H9 (cell line): Measurements from ENCODE around the gene ANO3. TPM values are rescaled to one million over a fixed set of nuclear protein-coding genes. Genes with fewer than 3 reads are reported as not detected.

Experiments
- DNase-seq: peaks from one replicate; pipeline ENCODE4 v3.0.0-alpha.2; 2017
- H2AFZ ChIP-seq: one replicate; pipeline ENCODE4 v1.6.1; 2013; ENCODE audit warnings: mild to moderate bottlenecking, low read length, control low read depth, moderate library complexity
- H2AK5ac ChIP-seq: 2 replicates; pipeline ENCODE4 v1.6.1; 2013; ENCODE audit warnings: low read length, control low read depth, mixed read lengths; ENCODE audit not compliant: insufficient read length
- H2BK120ac ChIP-seq: one replicate; pipeline ENCODE4 v1.6.1; 2013; ENCODE audit warnings: low read depth, mild to moderate bottlenecking, low read length, control low read depth, inconsistent platforms; ENCODE audit not compliant: poor library complexity, severe bottlenecking
- H2BK12ac ChIP-seq: 2 replicates; pipeline ENCODE4 v1.6.1; 2013; ENCODE audit warnings: low read length, control low read depth, mixed read lengths, low read depth; ENCODE audit not compliant: insufficient read length
- H2BK15ac ChIP-seq: 2 replicates; pipeline ENCODE4 v1.6.1; 2013; ENCODE audit warnings: low read depth, low read length, control low read depth
- H2BK20ac ChIP-seq: one replicate; pipeline ENCODE4 v1.6.1; 2013; ENCODE audit warnings: low read depth, mild to moderate bottlenecking, low read length, control low read depth, inconsistent platforms; ENCODE audit not compliant: poor library complexity, severe bottlenecking
- H2BK5ac ChIP-seq: 2 replicates; pipeline ENCODE4 v1.6.1; 2013; ENCODE audit warnings: low read length, control low read depth, mixed read lengths; ENCODE audit not compliant: insufficient read length
- H3K14ac ChIP-seq: 2 replicates; pipeline ENCODE4 v1.6.1; 2013; ENCODE audit warnings: low read length, control low read depth; ENCODE audit not compliant: insufficient read depth
- H3K18ac ChIP-seq: 2 replicates; pipeline ENCODE4 v1.6.1; 2013; ENCODE audit warnings: low read depth, mild to moderate bottlenecking, mixed read lengths, low read length, control low read depth; ENCODE audit not compliant: insufficient read length
- H3K23ac ChIP-seq: 2 replicates; pipeline ENCODE4 v1.6.1; 2013; ENCODE audit warnings: low read length, control low read depth, mixed read lengths, low read depth; ENCODE audit not compliant: insufficient read length
- H3K23me2 ChIP-seq: 2 replicates; pipeline ENCODE4 v1.6.1; 2013; ENCODE audit warnings: low read depth, mild to moderate bottlenecking, mixed read lengths, low read length, control low read depth; ENCODE audit not compliant: insufficient read length, poor library complexity, severe bottlenecking
- H3K27ac ChIP-seq: 2 replicates; pipeline ENCODE4 v1.5.1; 2013; ENCODE audit warnings: low read length, control low read depth, mixed read lengths, low read depth; ENCODE audit not compliant: insufficient read length
- H3K27me3 ChIP-seq: 2 replicates; pipeline ENCODE4 v1.6.1; 2013; ENCODE audit warnings: low read length, control low read depth, inconsistent platforms; ENCODE audit not compliant: insufficient read depth
- H3K4ac ChIP-seq: 2 replicates; pipeline ENCODE4 v1.6.1; 2013; ENCODE audit warnings: low read depth, mild to moderate bottlenecking, control low read depth, inconsistent platforms, low read length, moderate library complexity
- H3K4me1 ChIP-seq: 2 replicates; pipeline ENCODE4 v1.6.1; 2013; ENCODE audit warnings: low read length, control low read depth, inconsistent platforms; ENCODE audit not compliant: insufficient read depth
- H3K4me2 ChIP-seq: 2 replicates; pipeline ENCODE4 v1.6.1; 2013; ENCODE audit warnings: low read length, control low read depth, mixed read lengths; ENCODE audit not compliant: insufficient read length, insufficient read depth
- H3K56ac ChIP-seq: 2 replicates; pipeline ENCODE4 v1.6.1; 2013; ENCODE audit warnings: low read depth, mild to moderate bottlenecking, mixed read lengths, low read length, control low read depth; ENCODE audit not compliant: insufficient read length
- H3K79me1 ChIP-seq: 2 replicates; pipeline ENCODE4 v1.6.1; 2013; ENCODE audit warnings: low read depth, mild to moderate bottlenecking, moderate library complexity, low read length, control low read depth, inconsistent platforms; ENCODE audit not compliant: insufficient read depth, poor library complexity, severe bottlenecking
- H3K79me2 ChIP-seq: 2 replicates; pipeline ENCODE4 v1.6.1; 2013; ENCODE audit warnings: low read length, control low read depth, inconsistent platforms; ENCODE audit not compliant: insufficient read depth
- H3K9ac ChIP-seq: 2 replicates; pipeline ENCODE4 v1.6.1; 2013; ENCODE audit warnings: low read length, control low read depth, mixed read lengths; ENCODE audit not compliant: insufficient read length; ENCODE audit errors: extremely low read depth
- H3K9me3 ChIP-seq: one replicate; pipeline ENCODE4 v1.6.1; 2013; ENCODE audit warnings: low read depth, low read length, inconsistent platforms; ENCODE audit not compliant: control insufficient read depth
- H3T11ph ChIP-seq: one replicate; pipeline ENCODE4 v1.6.1; 2013; ENCODE audit warnings: mild to moderate bottlenecking, low read length, control low read depth, inconsistent platforms
- H4K20me1 ChIP-seq: one replicate; pipeline ENCODE4 v1.6.1; 2013; ENCODE audit not compliant: control insufficient read depth, insufficient read length, insufficient read depth
- H4K5ac ChIP-seq: 2 replicates; pipeline ENCODE4 v1.6.1; 2013; ENCODE audit warnings: low read depth, mild to moderate bottlenecking, mixed read lengths, low read length, control low read depth; ENCODE audit not compliant: insufficient read length
- H4K8ac ChIP-seq: replicated peaks from 2 replicates; pipeline ENCODE4 v1.6.1; 2013; ENCODE audit warnings: low read length, control low read depth, mixed read lengths, low read depth; ENCODE audit not compliant: insufficient read length
- H4K91ac ChIP-seq: 2 replicates; pipeline ENCODE4 v1.6.1; 2013; ENCODE audit warnings: low read depth, mild to moderate bottlenecking, moderate library complexity, mixed read lengths, low read length, control low read depth; ENCODE audit not compliant: insufficient read length
- H3K27ac Mint-ChIP-seq, 3 experiments: 2 replicates in 2 of 3; 3 replicates in 1 of 3; pipeline ENCODE4 v1.8.0; 2020 to 2021; ENCODE audit warnings: mixed read lengths in 3 of 3, mild to moderate bottlenecking in 1 of 3, moderate library complexity in 1 of 3
- H3K27me3 Mint-ChIP-seq: 2 replicates; pipeline ENCODE4 v1.8.0; 2021; ENCODE audit warnings: low read depth, mild to moderate bottlenecking, moderate library complexity, mixed read lengths
- H3K36me3 Mint-ChIP-seq, 3 experiments: 2 replicates in 2 of 3; 3 replicates in 1 of 3; pipeline ENCODE4 v1.8.0; 2020 to 2021; ENCODE audit warnings: low read depth in 3 of 3, mixed read lengths in 3 of 3; ENCODE audit not compliant: insufficient read depth in 1 of 3
- H3K4me1 Mint-ChIP-seq, 2 experiments: 2 replicates each; pipeline ENCODE4 v1.8.0; 2020; ENCODE audit warnings: mixed read lengths in 2 of 2
- H3K4me3 Mint-ChIP-seq, 2 experiments: 2 replicates in 1 of 2; 3 replicates in 1 of 2; pipeline ENCODE4 v1.8.0; 2020 to 2021; ENCODE audit warnings: mild to moderate bottlenecking in 2 of 2, mixed read lengths in 2 of 2, moderate library complexity in 1 of 2
- H3K9me3 Mint-ChIP-seq, 2 experiments: 2 replicates in 1 of 2; 3 replicates in 1 of 2; pipeline ENCODE4 v1.8.0; 2020; ENCODE audit warnings: mild to moderate bottlenecking in 2 of 2, mixed read lengths in 2 of 2, moderate library complexity in 1 of 2
- CTCF ChIP-seq: fragments of 200-600 bp; sonication (generic); conservative IDR thresholded peaks from 3 replicates; pipeline ENCODE4 v1.8.0; 2021; ENCODE audit warnings: antibody characterized with exemption, mild to moderate bottlenecking
- WGBS: extraction: QIAGEN DNeasy Blood & Tissue Kit; methylation state at CpG from one replicate; pipeline ENCODE4 v1.1.7; 2013; ENCODE audit warnings: missing lambda C conversion rate, low lambda C conversion rate, mixed read lengths; ENCODE audit not compliant: insufficient read length; ENCODE audit errors: extremely low coverage; 5-methylcytosine and 5-hydroxymethylcytosine counted together
- total RNA-seq: library from RNA; stranded (reverse); gene quantifications from 2 replicates; pipeline ENCODE4 v1.2.1, GENCODE V29; 2021

Gene ANO3
- total RNA-seq, 1 experiment from 2014 or later: not detected

GRCh38 chr11:26365284-26365683 lies 33.4 kb downstream of the ANO3 start:
- no peak overlapping the region for H4K91ac ChIP-seq
- H3K27ac ChIP-seq: no peak overlapping the region
- Mint-ChIP-seq H3K9me3 (peaks cover 28 to 33% of the 10 kb centered on the region in 2 experiments), H3K4me1 (no peaks in the 10 kb centered on the region), H3K27me3 (no peaks in the 10 kb centered on the region), H3K4me3 (no peak overlapping the region), H3K36me3 (peaks cover 7 to 18% (median 11%) of the 10 kb centered on the region in 3 experiments; a peak in 6 of 7 replicates), H3K27ac (no peak overlapping the region)
- H3K79me1 ChIP-seq: no peaks in the 10 kb centered on the region
- H2BK120ac ChIP-seq: no peak overlapping the region
- no peak overlapping the region for H3K4ac ChIP-seq
- no peak overlapping the region for H3K18ac ChIP-seq
- no peak overlapping the region for H3K23ac ChIP-seq
- H2AFZ ChIP-seq: no peak overlapping the region
- WGBS: no CpG with 5 or more reads among the region's 1 CpG
- no peaks in the 10 kb centered on the region for H3K23me2 ChIP-seq
- H2BK12ac ChIP-seq: no peak overlapping the region
- H3K9me3 ChIP-seq: peaks cover 7% of the 10 kb centered on the region
- DNase-seq: no peak
- no peak overlapping the region for H3K56ac ChIP-seq
- H3K14ac ChIP-seq: no peak overlapping the region
- H2AK5ac ChIP-seq: no peak overlapping the region
- H4K8ac ChIP-seq: no peak overlapping the region
- no peaks in the 10 kb centered on the region for H3K4me1 ChIP-seq
- H3K27me3 ChIP-seq: no peaks in the 10 kb centered on the region
- H3K4me2 ChIP-seq: no peak overlapping the region
- no peak for TF ChIP-seq CTCF
- no peak overlapping the region for H2BK15ac ChIP-seq
- no peak overlapping the region for H2BK5ac ChIP-seq
- H4K20me1 ChIP-seq: no peaks in the 10 kb centered on the region
- H3K9ac ChIP-seq: no peak overlapping the region
- H2BK20ac ChIP-seq: no peak overlapping the region
- no peak overlapping the region for H4K5ac ChIP-seq
- H3T11ph ChIP-seq: no peak overlapping the region
- H3K79me2 ChIP-seq: no peaks in the 10 kb centered on the region
